Measurements from ENCODE around the gene RFLNA. TPM values are rescaled to one million over a fixed set of nuclear protein-coding genes. Genes with fewer than 3 reads are reported as not detected.
A peak's percentile ranks its signal among the peaks of the same experiment; 100 is the strongest.

The RFLNA gene
- total RNA-seq, 4 donors from 2014 or later = 0.38 to 1.2 (median 0.91) TPM; not detected in 1

GRCh38 chr12:124292385-124292784 lies 2.5 kb upstream of the RFLNA start:
- H3K36me3 ChIP-seq = no peaks in the 10 kb centered on the region
- H3K27ac ChIP-seq = no peak overlapping the region
- H3K4me3 ChIP-seq = no peak overlapping the region
- H3K27me3 ChIP-seq = peaks cover 16% of the 10 kb centered on the region
- no peak for TF ChIP-seq CTCF (IDR thresholded peaks at IDR 0.05)
- no peak for TF ChIP-seq POLR2A (IDR thresholded peaks at IDR 0.05)
- TF ChIP-seq EP300 (IDR thresholded peaks at IDR 0.05) = no peak
- no peak for TF ChIP-seq POLR2AphosphoS5 (IDR thresholded peaks at IDR 0.05)
- WGBS = 69% methylated on average over 6 of the region's 6 CpGs
- DNase-seq (ENCODE audit: low spot score in 2 of 2) = no peak
- peaks cover 31% of the 10 kb centered on the region for H3K4me1 ChIP-seq
- no peaks in the 10 kb centered on the region for H3K9me3 ChIP-seq

- no peak overlapping the region for H3K4me3 ChIP-seq
- H3K27me3 ChIP-seq = peaks cover 26% of the 10 kb centered on the region
- no peaks in the 10 kb centered on the region for H3K9me3 ChIP-seq
- H3K27ac ChIP-seq = no peak overlapping the region
- H3K36me3 ChIP-seq = no peaks in the 10 kb centered on the region
- peaks cover 31% of the 10 kb centered on the region for H3K4me1 ChIP-seq
- no peak for DNase-seq (ENCODE audit: low spot score in 2 of 2)
- WGBS = 90% methylated on average over 12 of the region's 12 CpGs
- no peak for TF ChIP-seq EP300 (IDR thresholded peaks at IDR 0.05)
- TF ChIP-seq CTCF (IDR thresholded peaks at IDR 0.05) = no peak
- TF ChIP-seq POLR2A (IDR thresholded peaks at IDR 0.05) = no peak
Measured at GRCh38 chr12:124293286-124294003, 1.4 kb upstream of the RFLNA start.

GRCh38 chr12:124295431-124296058 lies 652 bp downstream of the RFLNA start:
- Histone ChIP-seq H3K9me3 (no peaks in the 10 kb centered on the region), H3K27me3 (peaks cover 26% of the 10 kb centered on the region), H3K4me3 (peak overlapping the region; percentile 47), H3K36me3 (no peaks in the 10 kb centered on the region), H3K4me1 (peaks cover 22% of the 10 kb centered on the region), H3K27ac (no peak overlapping the region)
- WGBS = 3% methylated on average over 13 of the region's 42 CpGs
- TF ChIP-seq POLR2AphosphoS5 (IDR thresholded peaks at IDR 0.05) = no peak
- TF ChIP-seq CTCF (IDR thresholded peaks at IDR 0.05) = no peak
- DNase-seq (ENCODE audit: low spot score in 2 of 2) = no peak

GRCh38 chr12:124296295-124296915 lies 1.5 kb downstream of the RFLNA start:
- Histone ChIP-seq H3K27me3 (peaks cover 26% of the 10 kb centered on the region), H3K4me1 (peaks cover 22% of the 10 kb centered on the region)

More at GRCh38 chr12:124296295-124296915, 1.5 kb downstream of the RFLNA start:
- 13% methylated on average over 14 of the region's 21 CpGs for WGBS
- Histone ChIP-seq H3K4me3 (peak overlapping the region; percentile 47), H3K36me3 (no peaks in the 10 kb centered on the region), H3K9me3 (no peaks in the 10 kb centered on the region), H3K27ac (no peak overlapping the region)
- no peak for DNase-seq (ENCODE audit: low spot score in 2 of 2)
- no peak for TF ChIP-seq EP300 (IDR thresholded peaks at IDR 0.05)
- TF ChIP-seq POLR2A (IDR thresholded peaks at IDR 0.05) = no peak
- TF ChIP-seq POLR2AphosphoS5 (IDR thresholded peaks at IDR 0.05) = no peak
- no peak for TF ChIP-seq CTCF (IDR thresholded peaks at IDR 0.05)

Data from suprapubic skin (tissue), 4 donors.